GM12873 (cell line): ENCODE results near the gene SH2D7.

Source experiments
- CTCF ChIP-seq: IDR thresholded peaks from 2 replicates; pipeline ENCODE4 v1.5.1; 2012; ENCODE audit warnings: low read depth, mild to moderate bottlenecking, moderate library complexity, low read length, control low read depth; ENCODE audit not compliant: insufficient read depth; ENCODE audit errors: missing control alignments

The SH2D7 gene

GRCh38 chr15:78073046-78073787, 19.1 kb upstream of the SH2D7 start:
- TF ChIP-seq CTCF = no peak

GRCh38 chr15:78075490-78076230, 16.7 kb upstream of the SH2D7 start:
- TF ChIP-seq CTCF = no peak

- TF ChIP-seq CTCF = peak; percentile 25
Observed at GRCh38 chr15:78076231-78077052, 15.9 kb upstream of the SH2D7 start.

GRCh38 chr15:78077053-78077870, 15.1 kb upstream of the SH2D7 start, which contains the start of gene TBC1D2B:
Gene TBC1D2B (minus strand): TSS chr15:78077711. CDS start chr15:78077652, 59 bp downstream.
- peak; percentile 14 for TF ChIP-seq CTCF

GRCh38 chr15:78077871-78078210, 14.5 kb upstream of the SH2D7 start:
- no peak for TF ChIP-seq CTCF

GRCh38 chr15:78079298-78080087, 12.9 kb upstream of the SH2D7 start:
- no peak for TF ChIP-seq CTCF
